ENCODE measurements around the gene FRS2. TPM values are rescaled to one million over a fixed set of nuclear protein-coding genes. Genes with fewer than 3 reads are reported as not detected.

Gene FRS2
- total and polyA plus RNA-seq, 4 donors = 5.0 to 44.5 (median 24.2) TPM

GRCh38 chr12:69619050-69619449 is 148.9 kb downstream of the FRS2 start:
- H3K27ac ChIP-seq (ENCODE audit: low read depth in 1 of 2, low read length in 2 of 2) = no peak overlapping the region
- no peak for DNase-seq
- H3K9me3 ChIP-seq (ENCODE audit: control insufficient read depth, low read length) = no peaks in the 10 kb centered on the region
- no peaks in the 10 kb centered on the region for H3K36me3 ChIP-seq (ENCODE audit: control insufficient read depth in 1 of 2, insufficient read depth in 2 of 2, low read length in 1 of 2)
- H3K4me1 ChIP-seq (ENCODE audit: control insufficient read depth in 1 of 2, insufficient read depth in 2 of 2, low read length in 2 of 2) = no peaks in the 10 kb centered on the region
- H3K27me3 ChIP-seq (ENCODE audit: control insufficient read depth in 1 of 2, insufficient read depth in 2 of 2, low read length in 1 of 2) = no peaks in the 10 kb centered on the region
- no peak for ATAC-seq (ENCODE audit: low FRiP score)
- WGBS, 2 donors = 55% methylated on average over 6 of the region's 6 CpGs
- no peak overlapping the region for H3K4me3 ChIP-seq (ENCODE audit: low read length in 2 of 2)
- intact Hi-C loops (cut with DNase I) = no loop called here

- WGBS, 2 donors = 70 to 76% methylated on average over 4 of the region's 4 CpGs
- intact Hi-C loops (cut with DNase I) = no loop called here
- H3K27me3 ChIP-seq (ENCODE audit: control insufficient read depth in 1 of 2, insufficient read depth in 2 of 2, low read length in 1 of 2) = no peaks in the 10 kb centered on the region
- DNase-seq = no peak
- H3K27ac ChIP-seq (ENCODE audit: low read depth in 1 of 2, low read length in 2 of 2) = no peak overlapping the region
- H3K9me3 ChIP-seq (ENCODE audit: control insufficient read depth, low read length) = no peaks in the 10 kb centered on the region
- H3K4me3 ChIP-seq (ENCODE audit: low read length in 2 of 2) = no peak overlapping the region
- no peaks in the 10 kb centered on the region for H3K4me1 ChIP-seq (ENCODE audit: control insufficient read depth in 1 of 2, insufficient read depth in 2 of 2, low read length in 2 of 2)
- H3K36me3 ChIP-seq (ENCODE audit: control insufficient read depth in 1 of 2, insufficient read depth in 2 of 2, low read length in 1 of 2) = no peaks in the 10 kb centered on the region
- no peak for ATAC-seq (ENCODE audit: low FRiP score)
Measured at GRCh38 chr12:69620077-69620476, 149.9 kb downstream of the FRS2 start.

GRCh38 chr12:69620921-69621320 is 150.7 kb downstream of the FRS2 start:
- intact Hi-C loops (cut with DNase I) = no loop called here
- no peak for DNase-seq
- Histone ChIP-seq H3K4me1 (ENCODE audit: control insufficient read depth in 1 of 2, insufficient read depth in 2 of 2, low read length in 2 of 2) (no peaks in the 10 kb centered on the region), H3K9me3 (ENCODE audit: control insufficient read depth, low read length) (no peaks in the 10 kb centered on the region), H3K27me3 (ENCODE audit: control insufficient read depth in 1 of 2, insufficient read depth in 2 of 2, low read length in 1 of 2) (no peaks in the 10 kb centered on the region), H3K27ac (ENCODE audit: low read depth in 1 of 2, low read length in 2 of 2) (no peak overlapping the region), H3K4me3 (ENCODE audit: low read length in 2 of 2) (no peak overlapping the region), H3K36me3 (ENCODE audit: control insufficient read depth in 1 of 2, insufficient read depth in 2 of 2, low read length in 1 of 2) (no peaks in the 10 kb centered on the region)
- 83 to 88% methylated on average over 2 of the region's 2 CpGs for WGBS, 2 donors
- ATAC-seq (ENCODE audit: low FRiP score) = no peak

DNA sequence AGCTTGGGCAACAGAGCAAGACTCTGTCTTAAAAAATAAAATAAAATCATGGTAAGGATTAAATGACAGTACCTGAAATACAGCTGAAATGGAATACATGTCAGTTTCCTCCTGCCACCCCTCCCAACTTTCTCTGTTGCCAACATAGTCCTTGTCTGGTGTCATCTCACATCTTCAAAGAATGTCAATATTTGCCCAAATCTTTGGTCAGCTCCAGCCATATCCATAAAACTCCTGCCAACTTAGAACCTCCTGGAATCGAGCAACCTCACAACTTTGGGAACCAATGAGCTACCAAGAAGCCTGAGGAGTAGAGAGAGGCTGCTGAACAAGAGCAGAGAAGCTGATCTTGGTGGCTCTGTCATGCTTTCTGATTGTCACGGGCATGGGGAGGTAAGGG is 151.4 kb downstream of the FRS2 start:
- no peaks in the 10 kb centered on the region for H3K36me3 ChIP-seq (ENCODE audit: control insufficient read depth in 1 of 2, insufficient read depth in 2 of 2, low read length in 1 of 2)
- ATAC-seq (ENCODE audit: low FRiP score) = no peak
- DNase-seq = no peak
- H3K9me3 ChIP-seq (ENCODE audit: control insufficient read depth, low read length) = no peaks in the 10 kb centered on the region
- no peaks in the 10 kb centered on the region for H3K4me1 ChIP-seq (ENCODE audit: control insufficient read depth in 1 of 2, insufficient read depth in 2 of 2, low read length in 2 of 2)
- intact Hi-C loops (cut with DNase I) = no loop called here
- H3K27me3 ChIP-seq (ENCODE audit: control insufficient read depth in 1 of 2, insufficient read depth in 2 of 2, low read length in 1 of 2) = no peaks in the 10 kb centered on the region
- H3K4me3 ChIP-seq (ENCODE audit: low read length in 2 of 2) = no peak overlapping the region
- H3K27ac ChIP-seq (ENCODE audit: low read depth in 1 of 2, low read length in 2 of 2) = no peak overlapping the region
- 86 to 89% methylated on average over 2 of the region's 2 CpGs for WGBS, 2 donors

- DNase-seq = no peak
- no peaks in the 10 kb centered on the region for H3K9me3 ChIP-seq (ENCODE audit: control insufficient read depth, low read length)
- WGBS, 2 donors = 74 to 78% methylated on average over 13 of the region's 13 CpGs
- H3K4me3 ChIP-seq (ENCODE audit: low read length in 2 of 2) = no peak overlapping the region
- no peaks in the 10 kb centered on the region for H3K36me3 ChIP-seq (ENCODE audit: control insufficient read depth in 1 of 2, insufficient read depth in 2 of 2, low read length in 1 of 2)
- intact Hi-C loops (cut with DNase I) = no loop called here
- no peaks in the 10 kb centered on the region for H3K27me3 ChIP-seq (ENCODE audit: control insufficient read depth in 1 of 2, insufficient read depth in 2 of 2, low read length in 1 of 2)
- H3K4me1 ChIP-seq (ENCODE audit: control insufficient read depth in 1 of 2, insufficient read depth in 2 of 2, low read length in 2 of 2) = no peaks in the 10 kb centered on the region
- no peak overlapping the region for H3K27ac ChIP-seq (ENCODE audit: low read depth in 1 of 2, low read length in 2 of 2)
- ATAC-seq (ENCODE audit: low FRiP score) = no peak
Measured at GRCh38 chr12:69623970-69624369, 153.8 kb downstream of the FRS2 start.

- no peak for ATAC-seq (ENCODE audit: low FRiP score)
- DNase-seq = no peak
- intact Hi-C loops (cut with DNase I) = no loop called here
- Histone ChIP-seq H3K27me3 (ENCODE audit: control insufficient read depth in 1 of 2, insufficient read depth in 2 of 2, low read length in 1 of 2) (no peaks in the 10 kb centered on the region), H3K36me3 (ENCODE audit: control insufficient read depth in 1 of 2, insufficient read depth in 2 of 2, low read length in 1 of 2) (no peaks in the 10 kb centered on the region), H3K9me3 (ENCODE audit: control insufficient read depth, low read length) (no peaks in the 10 kb centered on the region), H3K4me1 (ENCODE audit: control insufficient read depth in 1 of 2, insufficient read depth in 2 of 2, low read length in 2 of 2) (no peaks in the 10 kb centered on the region), H3K27ac (ENCODE audit: low read depth in 1 of 2, low read length in 2 of 2) (no peak overlapping the region), H3K4me3 (ENCODE audit: low read length in 2 of 2) (no peak overlapping the region)
- WGBS, 2 donors = 72 to 87% methylated on average over 8 of the region's 8 CpGs
Measured at GRCh38 chr12:69627501-69627900, 157.3 kb downstream of the FRS2 start.

Small RNA genes within 50 kb of the gene (microRNA-seq; reads per million reads assigned to microRNA genes)
- gene MIR3913-1 (0 reads per million in 2 donors), gene MIR3913-2 (0 reads per million in 2 donors)

Other genes with a start within 250 kb of the FRS2 start
- gene CPSF6, start 230.8 kb upstream of the FRS2 start, total RNA-seq = 10 to 100 TPM; 54.8 to 64.3 TPM
- gene CPSF6, start 230.8 kb upstream of the FRS2 start, polyA plus RNA-seq = 10 to 100 TPM; 16.8 to 17.7 TPM
- gene LYZ, start 122.0 kb upstream of the FRS2 start, total RNA-seq = 100 to 1,000 TPM in 1 of 2 donors, 10 to 100 TPM in 1; 38.7 to 180 TPM
- gene LYZ, start 122.0 kb upstream of the FRS2 start, polyA plus RNA-seq = 100 to 1,000 TPM in 1 of 2 donors, 10 to 100 TPM in 1; 15.1 to 122 TPM
- gene YEATS4, start 110.6 kb upstream of the FRS2 start, total RNA-seq = 10 to 100 TPM in 1 of 2 donors, 1 to 10 TPM in 1; 8.5 to 11.6 TPM
- 10 to 100 TPM; 11.6 to 12.5 TPM for gene YEATS4, start 110.6 kb upstream of the FRS2 start, polyA plus RNA-seq
- gene CCT2, start 115.1 kb downstream of the FRS2 start, total RNA-seq = 100 to 1,000 TPM in 1 of 2 donors, 10 to 100 TPM in 1; 84.3 to 130 TPM
- 10 to 100 TPM; 59.0 to 80.8 TPM for gene CCT2, start 115.1 kb downstream of the FRS2 start, polyA plus RNA-seq
- gene LRRC10, start 140.5 kb downstream of the FRS2 start, total RNA-seq = not detected
- gene LRRC10, start 140.5 kb downstream of the FRS2 start, polyA plus RNA-seq = under 1 TPM in 1 of 2 donors, not detected in 1; 0.25 TPM
- gene BEST3, start 228.9 kb downstream of the FRS2 start, total RNA-seq = not detected
- gene BEST3, start 228.9 kb downstream of the FRS2 start, polyA plus RNA-seq = not detected

Data from aorta (tissue), 5 donors.